DMS114 treated with DMSO at 0.1 percent for 48 hours (cell line): ENCODE results near the gene RNF126.
A peak's percentile ranks its signal among the peaks of the same experiment; 100 is the strongest.
"Not testable (repeated sequence)": the region's sequence is repeated elsewhere in the genome, so short reads cannot be mapped to it uniquely, and the experiment has no call there.

ENCODE experiments used
- DNase-seq: peaks from one replicate; lab custom pipeline; 2025; ENCODE audit not compliant: unreplicated experiment; lab: John Stamatoyannopoulos, UW

Gene RNF126

GRCh38 chr19:662962-663681, at the start of gene RNF126:
TSS of gene RNF126 (minus strand) at chr19:663214. CDS start at chr19:663121, 93 bp downstream.
- DNase-seq = peak; percentile 71

- DNase-seq = no peak
These were observed 48.2 kb upstream of the RNF126 start for GRCh38 chr19:711254-711653.

DNA sequence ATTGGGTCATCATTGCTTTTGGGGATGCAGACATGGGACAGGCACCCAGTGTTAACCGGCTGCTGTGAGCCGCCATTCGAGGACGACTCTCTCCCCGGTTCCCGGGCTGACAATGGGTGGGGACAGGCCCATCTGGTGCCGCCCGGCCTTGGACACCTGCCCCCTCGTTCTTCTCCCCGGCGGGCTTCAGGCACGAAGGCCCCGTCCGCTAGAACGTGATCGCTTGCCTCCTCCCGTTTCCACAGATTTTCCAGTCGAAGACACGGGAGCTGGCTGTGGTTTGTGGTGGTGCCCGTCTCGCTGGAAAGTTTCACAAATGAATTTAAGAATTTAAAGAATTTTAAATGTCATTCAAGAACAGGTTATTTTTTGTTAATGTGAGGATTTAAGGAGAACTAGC, 47.8 kb upstream of the RNF126 start:
- DNase-seq = no peak

- DNase-seq = no peak
These were observed 47.1 kb upstream of the RNF126 start for GRCh38 chr19:709965-710571.

DNA sequence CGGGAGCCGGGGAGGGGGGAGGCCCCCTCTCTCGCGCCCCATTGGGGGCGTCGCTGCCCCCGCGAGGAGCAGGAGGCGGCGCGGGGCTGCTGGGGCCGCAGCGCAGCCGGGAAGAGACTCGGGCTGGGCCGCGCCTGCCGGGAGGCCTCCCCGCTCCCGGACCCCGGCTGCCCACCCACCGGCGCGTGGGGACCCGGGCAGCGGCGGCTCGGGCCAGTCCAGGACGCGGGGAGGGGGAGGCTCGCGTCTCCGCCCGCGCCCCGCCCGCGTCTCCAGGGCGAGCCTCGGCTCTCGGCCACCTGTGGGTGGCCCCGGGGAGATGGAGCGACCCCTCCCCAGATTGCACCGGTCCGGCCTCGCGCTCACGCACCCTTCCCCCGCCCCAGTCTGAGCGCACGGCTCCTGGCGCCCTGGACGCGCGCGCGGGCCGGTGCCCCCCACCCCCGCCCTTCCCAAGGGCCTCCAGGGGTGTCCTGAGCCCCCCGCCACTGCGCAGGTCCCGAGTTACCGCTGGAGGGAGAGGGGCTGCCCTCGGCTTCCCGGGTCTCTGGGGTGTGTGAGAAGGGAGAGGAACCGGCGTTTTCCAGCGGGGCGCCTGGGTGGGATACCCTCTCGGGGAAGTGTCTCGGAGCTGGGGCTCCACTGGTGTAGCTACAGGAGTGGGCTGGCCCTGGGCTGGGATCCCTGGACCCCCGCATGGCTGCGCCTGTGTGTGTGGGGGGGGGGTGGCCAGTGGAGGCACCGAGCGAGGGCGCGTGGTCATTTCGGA, 46.4 kb upstream of the RNF126 start:
- DNase-seq = no peak

DNA sequence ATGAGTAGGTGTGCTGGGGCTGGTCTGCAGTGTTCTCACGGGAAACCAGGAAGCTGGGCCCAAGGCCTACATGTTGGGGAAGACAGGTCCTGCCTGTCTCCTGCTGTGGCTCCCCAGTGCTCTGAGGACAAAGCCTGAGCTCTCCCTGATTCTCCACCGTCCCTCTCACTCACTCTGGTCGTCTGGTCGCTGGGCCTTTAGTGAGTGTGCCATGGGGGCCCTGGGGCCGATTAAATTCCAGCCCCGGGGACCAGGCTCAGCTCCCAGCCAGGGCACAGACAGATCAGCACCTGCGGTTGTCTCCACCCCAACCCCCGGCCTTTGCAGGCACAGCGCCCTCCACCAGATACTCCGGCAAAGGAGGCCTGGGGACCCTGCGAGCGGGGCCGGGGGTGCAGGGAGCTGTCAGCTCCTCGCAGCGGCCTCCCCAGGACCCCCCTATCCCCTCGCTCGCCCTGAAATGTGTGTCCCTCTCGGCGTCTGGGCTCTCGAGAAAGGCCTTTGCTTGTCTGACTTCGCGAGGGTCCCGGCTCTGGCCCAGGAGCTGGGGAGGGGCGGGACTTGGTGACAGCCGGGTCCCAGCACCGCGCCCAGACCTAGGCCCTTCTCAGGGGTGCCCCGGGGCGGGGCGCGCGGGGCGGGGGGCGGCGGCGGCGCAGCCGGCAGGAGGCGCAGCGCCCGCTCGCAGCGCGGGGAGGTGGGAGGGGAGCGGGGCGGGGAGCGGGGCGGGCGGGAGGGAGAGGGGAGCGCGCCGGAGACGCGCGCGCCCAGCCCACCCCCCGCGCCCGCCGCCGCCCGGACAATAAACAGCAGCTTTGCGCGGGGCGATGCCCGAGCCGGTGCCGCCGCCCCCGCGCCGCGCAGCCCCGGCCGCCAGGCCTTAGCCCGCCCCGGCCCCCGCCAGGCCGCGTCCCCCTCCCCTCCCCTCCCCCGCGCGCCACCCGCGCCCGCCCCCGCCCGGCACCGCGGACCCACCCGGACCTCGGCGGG, 45.4 kb upstream of the RNF126 start, which contains the start of gene PALM:
PALM (plus strand) TSS at position 782 of the 990 bp plus-strand sequence. CDS start 212 bp downstream, outside the sequence.
- no peak for DNase-seq

DNA sequence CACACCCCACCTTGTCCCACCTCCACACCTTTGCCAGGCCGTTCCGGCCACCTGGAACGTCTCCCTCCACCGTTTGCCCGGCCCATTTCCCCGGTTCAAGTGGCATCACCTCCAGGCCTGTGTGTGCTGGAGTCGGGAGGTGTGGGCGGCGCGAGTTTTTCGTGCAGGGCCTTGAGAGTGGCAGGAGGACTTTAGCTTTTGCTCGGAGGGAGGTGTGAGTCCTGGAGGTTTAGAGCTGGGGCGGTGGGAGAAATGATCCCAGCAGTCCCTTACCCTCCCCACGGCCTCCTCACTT, 41.4 kb upstream of the RNF126 start:
- DNase-seq = no peak

DNA sequence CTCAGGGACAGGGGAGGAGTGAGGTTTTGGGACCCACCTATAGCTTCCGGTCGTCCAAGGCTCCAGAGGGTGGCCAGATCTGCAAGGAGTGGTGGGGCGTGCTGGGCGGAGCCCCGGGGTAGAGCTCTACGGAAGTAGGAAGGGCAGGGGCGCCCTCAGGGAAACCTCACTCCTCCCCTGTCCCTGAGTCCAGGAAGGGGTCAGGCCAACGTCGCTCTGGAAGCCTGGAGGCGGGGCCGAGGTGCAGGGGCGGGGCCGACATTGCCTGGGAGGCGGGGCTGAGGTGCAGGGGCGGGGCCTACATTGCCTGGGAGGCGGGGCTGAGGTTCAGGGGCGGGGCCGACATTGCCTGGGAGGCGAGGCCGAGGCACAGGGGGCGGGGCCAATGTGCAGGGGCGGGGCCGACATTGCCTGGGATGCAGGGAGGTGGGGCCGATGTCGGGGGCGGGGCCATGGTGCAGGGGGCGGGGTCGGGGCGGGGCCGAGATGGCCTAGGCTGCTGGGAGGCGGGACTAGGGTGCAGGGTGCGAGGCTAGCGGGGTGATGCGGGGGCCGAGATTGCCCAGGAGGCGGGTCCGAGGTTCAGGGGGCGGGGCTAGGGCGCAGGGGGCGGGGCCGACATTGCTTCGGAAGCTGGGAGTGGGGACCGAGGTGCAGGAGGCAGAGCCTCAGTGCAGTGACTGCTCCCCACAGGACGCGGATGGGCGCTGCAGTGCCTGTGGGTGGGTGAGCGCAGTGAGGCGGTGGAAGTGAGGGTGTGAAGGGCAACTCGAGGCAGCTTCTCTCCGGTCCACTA, 40.8 kb upstream of the RNF126 start:
- DNase-seq = no peak

- no peak for DNase-seq
These were observed 40.3 kb upstream of the RNF126 start for GRCh38 chr19:703329-703650.

DNA sequence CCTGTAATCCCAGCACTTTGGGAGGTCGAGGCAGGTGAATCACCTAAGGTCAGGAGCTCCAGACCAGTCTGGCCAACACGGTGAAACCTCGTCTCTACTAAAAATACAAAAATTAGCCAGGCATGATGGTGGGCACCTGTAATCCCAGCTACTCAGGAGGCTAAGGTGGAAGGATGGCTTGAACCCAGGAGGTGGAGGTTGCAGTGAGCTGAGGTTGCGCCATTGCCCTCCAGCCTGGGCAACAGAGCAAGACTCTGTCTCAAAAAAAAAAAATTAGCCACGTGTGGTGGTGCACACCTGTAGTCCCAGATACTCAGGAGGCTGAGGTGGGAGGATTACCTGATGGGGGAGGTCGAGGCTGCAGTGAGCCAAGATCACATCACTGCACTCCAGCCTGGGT, 39.8 kb upstream of the RNF126 start:
- DNase-seq = not testable (repeated sequence)

GRCh38 chr19:699885-700284, 36.9 kb upstream of the RNF126 start:
- DNase-seq = not testable (repeated sequence)

GRCh38 chr19:698529-698928, 35.5 kb upstream of the RNF126 start:
- not testable (repeated sequence) for DNase-seq

DNA sequence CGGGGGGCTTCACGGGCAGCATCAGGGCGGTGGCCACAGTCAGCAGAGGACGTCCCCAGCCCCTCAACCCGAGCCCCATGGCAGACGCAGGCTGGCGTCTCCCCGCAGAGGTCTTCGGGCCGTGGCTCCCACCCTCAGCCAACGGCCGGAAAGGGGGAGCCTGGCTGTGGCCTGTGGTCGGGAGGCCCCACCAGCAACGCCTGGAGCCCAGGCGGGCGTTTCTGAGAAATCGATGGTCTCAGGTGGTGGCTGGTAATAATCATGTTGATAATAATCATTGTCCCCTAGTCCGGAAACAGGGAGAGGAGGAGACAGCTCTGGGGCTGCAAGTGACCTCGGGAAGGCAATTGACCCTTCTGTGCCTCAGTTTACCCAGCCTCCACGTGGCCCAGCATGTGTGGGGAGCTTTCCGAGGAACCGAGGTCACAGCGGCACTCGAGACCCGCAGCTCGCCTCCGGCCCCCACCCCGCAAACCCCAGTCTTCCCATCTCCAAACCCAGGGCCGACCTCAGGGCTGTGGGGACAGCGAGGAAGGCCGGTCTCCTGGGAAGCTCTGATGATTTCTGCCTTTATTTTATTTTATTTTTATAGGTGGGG, 32.4 kb upstream of the RNF126 start, which contains the start of gene PRSS57:
PRSS57 (minus strand) TSS at position 101 of the 598 bp plus-strand sequence; CDS start at position 79, 22 bp downstream.
- DNase-seq = no peak

DNA sequence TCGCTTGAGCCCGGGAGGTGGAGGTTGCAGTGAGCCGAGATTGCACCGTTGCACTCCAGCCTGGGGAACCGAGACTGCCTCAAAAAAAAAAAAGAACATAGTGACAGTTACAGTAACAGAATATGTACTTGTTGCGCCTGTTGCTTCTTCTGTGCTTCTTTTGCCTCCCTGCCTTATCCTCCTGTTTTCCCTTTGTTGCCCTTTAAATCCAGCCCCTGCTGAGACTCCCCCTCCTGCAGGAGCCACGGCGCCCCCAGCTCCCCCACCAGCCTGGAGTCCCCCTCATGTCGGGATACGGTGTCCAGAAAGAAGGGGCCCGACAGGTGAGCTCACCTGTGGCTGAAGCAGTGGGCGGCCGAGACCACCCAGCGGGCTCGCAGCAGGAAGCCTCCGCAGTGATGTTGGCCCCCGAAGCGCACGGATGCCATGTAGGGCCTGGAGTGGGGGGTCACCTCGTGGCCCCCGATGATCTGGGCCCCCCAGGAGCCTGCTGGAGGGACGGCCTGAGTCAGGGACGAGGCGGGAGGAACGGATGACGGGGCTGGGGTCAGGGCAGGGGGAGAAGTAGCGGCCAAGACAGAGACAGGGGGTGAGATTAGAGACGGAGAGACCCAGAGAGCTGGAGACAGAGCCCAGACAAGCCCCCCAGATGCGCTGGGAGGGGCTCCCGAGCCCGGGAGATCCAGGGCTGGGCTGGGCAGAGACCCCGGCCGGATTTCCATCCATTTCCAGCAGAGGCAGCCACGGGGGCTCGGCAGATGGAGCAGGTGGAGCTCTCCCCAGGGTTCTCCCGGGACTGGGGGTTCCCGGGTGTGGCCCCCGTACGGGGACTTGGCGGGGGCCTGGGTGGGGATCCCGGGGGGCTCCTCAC, 31.7 kb upstream of the RNF126 start:
- no peak for DNase-seq

GRCh38 chr19:690203-690602, 27.2 kb upstream of the RNF126 start:
- no peak for DNase-seq

- no peak for DNase-seq
These were observed 26.0 kb upstream of the RNF126 start for GRCh38 chr19:688992-689391.

GRCh38 chr19:688214-688613, 25.2 kb upstream of the RNF126 start:
- DNase-seq = no peak

- no peak for DNase-seq
These were observed 24.7 kb upstream of the RNF126 start for GRCh38 chr19:687569-688166.
